HG03108 (cell line): ENCODE measurements around the gene SLC5A4.
"Not testable (repeated sequence)": the region's sequence is repeated elsewhere in the genome, so short reads cannot be mapped to it uniquely, and the experiment has no call there.

Experiments used
- ATAC-seq: cut with Tn5 transposase; IDR thresholded peaks from one replicate; pipeline ENCODE4 v1.9.1; 2021; ENCODE audit warnings: moderate library complexity; ENCODE audit not compliant: unreplicated experiment

SLC5A4 gene

DNA sequence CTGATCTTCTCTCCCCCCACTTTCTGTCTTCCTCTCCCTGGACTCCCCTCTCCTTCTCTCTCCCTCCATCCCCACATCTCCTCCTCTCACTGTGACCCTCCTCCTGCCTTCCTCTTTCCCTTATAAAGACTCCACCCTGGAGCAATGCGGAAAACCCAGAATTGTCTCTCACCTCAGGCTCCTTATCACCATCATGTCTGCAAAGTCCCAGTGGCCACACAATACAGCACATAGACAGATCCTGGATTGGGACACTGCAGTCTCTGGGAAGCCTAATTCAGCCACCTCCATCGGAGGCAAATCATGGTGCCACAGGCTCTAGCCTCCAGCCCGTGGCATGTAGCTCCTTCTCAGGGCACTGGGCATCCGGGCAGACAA is 53.0 kb downstream of the SLC5A4 start:
- no peak for ATAC-seq

DNA sequence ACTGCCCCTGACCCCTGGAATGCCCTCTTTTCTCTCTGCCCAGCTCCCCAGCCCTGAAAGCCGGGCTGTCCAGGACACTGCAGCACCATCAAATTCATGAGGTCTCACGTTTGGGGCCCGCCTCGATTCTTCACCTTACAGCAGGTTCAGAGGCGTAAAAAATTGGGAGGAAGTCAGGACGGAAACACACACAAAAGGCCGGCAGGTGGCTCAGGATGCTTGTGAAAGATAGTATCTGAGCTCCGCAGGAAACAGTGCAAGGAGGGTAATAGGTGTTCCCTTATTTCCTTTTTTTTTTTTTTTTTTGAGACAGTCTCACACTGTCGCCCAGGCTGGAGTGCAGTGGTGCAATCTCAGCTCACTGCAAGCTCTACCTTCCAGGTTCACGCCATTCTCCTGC is 54.4 kb downstream of the SLC5A4 start:
- ATAC-seq = no peak

DNA sequence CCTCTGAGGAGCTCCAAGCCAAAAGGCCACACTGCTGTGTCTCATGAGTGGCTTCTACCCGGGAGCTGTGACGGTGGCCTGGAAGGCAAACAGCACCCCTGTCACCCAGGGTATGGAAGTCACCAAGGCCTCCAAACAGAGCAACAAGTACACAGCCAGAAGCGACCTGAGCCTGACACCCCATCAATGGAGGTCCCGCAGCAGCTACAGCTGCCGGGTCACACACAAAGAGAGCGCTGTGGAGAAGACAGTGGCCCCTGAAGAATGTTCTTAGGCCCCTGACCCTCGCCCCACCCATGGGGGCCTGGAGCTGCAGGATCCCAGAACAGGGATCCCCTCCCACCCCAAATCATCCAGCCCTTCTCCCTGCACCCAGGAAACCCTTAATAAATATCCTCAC is 55.2 kb downstream of the SLC5A4 start:
- ATAC-seq = no peak

DNA sequence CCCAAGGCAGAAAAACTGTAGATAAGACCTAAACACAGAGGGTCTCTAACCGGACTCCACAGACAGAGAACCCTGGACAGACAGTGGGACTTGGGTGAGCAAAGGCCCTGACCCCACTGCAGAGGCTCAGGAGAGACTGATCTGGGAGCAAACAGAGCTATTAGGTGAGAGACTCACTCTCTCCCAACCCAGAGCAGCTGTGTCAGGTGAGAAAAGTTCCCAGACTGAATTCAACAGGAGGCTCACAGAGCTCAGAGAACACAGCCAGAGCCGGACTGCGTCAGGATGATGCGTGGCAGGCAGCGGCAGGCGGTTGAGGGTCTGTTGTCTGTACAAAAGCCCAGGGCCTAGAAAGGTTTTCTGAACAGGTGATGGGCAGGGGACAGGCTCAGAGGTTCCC is 55.8 kb downstream of the SLC5A4 start:
- no peak for ATAC-seq

DNA sequence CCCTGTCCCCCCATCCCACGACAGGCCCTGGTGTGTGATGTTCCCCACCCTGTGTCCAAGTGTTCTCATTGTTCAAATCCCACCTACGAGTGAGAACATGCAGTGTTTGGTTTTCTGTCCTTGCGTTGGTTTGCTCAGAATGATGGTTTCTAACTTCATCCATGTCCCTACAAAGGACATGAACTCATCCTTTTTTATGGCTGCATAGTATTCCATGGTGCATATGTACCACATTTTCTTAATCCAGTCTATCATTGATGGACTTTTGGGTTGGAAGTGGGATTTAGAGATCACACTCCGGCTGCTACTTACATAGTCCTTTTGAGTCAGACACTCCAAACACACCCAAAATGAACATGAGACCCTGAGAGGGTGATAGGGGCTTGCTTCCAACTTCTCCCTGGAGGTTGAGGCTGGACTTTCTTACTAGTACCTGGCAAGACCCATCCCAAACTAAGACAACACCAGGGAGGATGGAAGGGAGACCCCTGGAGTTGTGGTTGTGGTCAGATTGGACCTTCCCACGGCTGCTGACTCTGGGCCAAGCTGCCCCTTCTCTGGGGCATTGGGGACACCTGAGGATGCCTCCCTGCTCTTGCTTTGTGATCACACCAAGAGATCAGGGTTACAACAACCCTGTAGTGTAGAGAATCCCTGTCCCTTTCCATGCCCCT is 57.5 kb downstream of the SLC5A4 start:
- not testable (repeated sequence) for ATAC-seq

DNA sequence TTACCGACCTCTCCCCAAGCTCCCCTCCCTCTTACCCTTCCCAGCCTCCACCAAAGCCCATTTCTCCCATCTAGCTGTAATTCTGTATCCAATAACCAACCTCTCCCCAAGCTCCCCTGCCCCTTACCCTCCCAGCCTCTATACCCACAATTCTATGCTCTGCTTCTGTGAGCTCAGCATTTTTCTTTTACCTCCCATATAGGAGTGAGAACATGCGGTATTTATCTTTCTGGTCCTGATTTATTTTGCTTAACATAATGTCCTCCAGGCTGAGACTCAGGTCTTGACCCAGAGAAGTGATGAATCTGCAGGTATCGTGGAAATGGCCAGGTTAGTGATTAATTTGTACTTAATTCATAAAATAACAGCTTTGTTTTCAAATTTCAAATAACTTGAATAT is 59.2 kb downstream of the SLC5A4 start:
- ATAC-seq = not testable (repeated sequence)

DNA sequence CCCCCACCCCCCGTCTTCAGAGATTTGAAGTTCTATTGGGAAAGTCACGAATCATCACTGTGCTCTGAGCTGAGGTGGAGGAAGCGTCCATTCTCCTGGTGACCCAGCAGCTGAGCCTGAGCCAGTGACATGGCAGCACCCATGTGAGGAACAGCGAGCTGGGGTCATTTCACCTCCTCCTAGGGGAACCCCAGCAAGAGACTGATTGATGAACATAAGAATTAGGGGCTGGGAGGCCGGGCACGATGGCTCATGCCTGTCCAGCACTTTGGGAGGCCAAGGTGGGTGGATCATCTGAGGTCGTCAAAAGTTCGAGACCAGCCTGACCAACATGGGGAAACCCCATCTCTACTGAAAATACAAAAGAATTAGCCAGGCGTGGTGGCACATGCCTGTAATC is 61.8 kb downstream of the SLC5A4 start:
- ATAC-seq = not testable (repeated sequence)

DNA sequence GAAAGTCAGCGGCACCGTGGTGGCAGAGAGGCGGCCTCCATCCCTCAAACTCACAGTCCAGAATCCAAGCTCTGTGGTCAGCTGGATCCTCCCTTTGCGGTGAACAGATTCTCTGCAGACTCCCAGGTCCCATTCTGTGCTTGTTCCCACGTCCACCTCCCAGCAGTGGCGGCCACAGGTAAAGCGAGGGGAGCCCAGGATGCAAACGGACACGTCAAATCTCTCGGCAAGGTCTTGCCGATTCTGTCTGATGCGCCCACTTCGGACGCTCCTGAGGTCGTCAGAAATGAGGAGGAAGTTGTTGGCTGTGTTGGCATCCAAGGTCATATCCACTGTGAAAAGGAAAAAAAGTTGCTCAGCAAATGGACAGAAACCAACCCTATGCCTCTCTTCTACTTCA is 64.1 kb downstream of the SLC5A4 start:
- ATAC-seq = not testable (repeated sequence)

DNA sequence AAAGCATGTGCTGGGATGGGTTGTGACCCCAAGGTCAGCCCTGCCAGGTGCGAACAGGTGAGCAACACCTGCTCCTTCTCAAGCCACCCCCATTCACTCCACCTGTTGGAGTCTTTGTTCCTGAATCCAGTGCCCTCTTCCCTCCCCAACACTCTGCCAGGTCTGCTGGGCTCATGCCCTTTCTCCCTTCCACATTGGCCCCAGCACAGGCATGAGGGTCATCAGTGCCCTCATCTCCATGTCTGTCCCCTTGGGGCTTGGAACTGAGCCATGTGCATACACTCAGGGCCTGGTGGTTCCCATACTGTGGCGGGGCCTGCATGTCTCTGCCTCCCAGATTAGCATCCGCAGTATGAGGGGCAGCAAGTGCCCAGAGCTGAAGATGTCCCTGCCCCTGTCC is 69.3 kb downstream of the SLC5A4 start:
- no peak for ATAC-seq

DNA sequence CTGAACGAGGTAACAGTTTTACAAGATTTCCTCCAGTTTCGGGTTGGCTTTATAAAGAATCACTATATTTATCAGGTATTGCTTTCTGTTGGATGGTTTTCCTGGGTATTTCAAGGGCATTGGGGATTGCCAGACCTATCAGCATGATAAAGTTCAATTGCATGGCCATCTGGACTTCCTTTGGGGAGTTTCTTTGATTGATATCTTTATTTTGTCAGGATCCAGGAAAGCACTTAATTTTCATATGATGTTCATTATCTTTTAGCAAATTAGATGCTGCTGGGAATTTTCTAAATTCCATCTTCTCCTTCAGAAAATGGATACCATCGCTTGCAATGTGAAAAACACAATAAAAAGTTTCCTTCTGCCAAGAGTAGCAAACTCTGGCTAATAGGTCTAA is 71.5 kb downstream of the SLC5A4 start:
- ATAC-seq = no peak

DNA sequence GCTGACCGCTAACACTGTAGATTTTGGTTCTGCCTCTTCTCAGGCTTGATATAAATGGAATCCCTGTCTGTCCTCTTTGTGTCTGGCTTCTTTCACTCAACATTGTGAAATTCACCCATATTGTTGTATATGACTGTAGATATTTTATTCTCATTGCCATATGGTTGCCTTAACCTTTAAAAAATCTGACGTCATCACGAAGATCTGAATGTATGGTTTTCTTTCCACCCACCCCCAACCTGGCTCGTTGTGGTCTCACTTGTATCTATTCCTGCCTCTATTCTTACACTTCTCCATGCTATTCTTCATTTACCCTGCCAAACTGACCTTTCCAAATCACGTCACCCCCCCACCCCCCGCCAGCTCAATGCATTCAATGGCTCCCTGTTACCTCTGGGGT is 74.1 kb downstream of the SLC5A4 start:
- ATAC-seq = no peak

DNA sequence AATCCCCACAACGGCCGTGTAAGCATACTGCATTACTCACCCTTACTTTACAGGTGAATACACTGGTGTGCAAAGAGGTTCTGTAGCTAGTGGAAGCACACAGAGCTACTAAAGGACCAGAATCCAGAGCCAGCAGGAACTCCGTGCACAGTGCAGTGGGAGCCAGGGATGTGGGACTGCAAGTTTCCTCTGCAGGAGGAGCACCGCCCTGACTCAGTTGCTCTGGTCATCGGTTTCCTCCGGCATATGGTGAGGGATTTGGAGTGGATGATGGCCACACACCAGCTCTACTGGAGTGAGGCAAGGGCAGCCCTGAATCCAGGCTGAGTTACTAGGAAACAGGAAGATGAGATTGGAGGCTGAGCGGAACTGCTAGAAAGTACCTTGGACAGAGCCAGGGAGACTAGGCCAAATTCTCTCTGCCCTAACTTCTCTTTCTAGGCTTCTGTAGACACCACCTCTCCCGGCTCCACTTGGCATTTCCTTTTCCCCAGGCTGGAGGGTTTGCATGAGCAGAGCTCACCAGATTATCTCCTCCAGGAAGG is 77.9 kb downstream of the SLC5A4 start:
- ATAC-seq = no peak

DNA sequence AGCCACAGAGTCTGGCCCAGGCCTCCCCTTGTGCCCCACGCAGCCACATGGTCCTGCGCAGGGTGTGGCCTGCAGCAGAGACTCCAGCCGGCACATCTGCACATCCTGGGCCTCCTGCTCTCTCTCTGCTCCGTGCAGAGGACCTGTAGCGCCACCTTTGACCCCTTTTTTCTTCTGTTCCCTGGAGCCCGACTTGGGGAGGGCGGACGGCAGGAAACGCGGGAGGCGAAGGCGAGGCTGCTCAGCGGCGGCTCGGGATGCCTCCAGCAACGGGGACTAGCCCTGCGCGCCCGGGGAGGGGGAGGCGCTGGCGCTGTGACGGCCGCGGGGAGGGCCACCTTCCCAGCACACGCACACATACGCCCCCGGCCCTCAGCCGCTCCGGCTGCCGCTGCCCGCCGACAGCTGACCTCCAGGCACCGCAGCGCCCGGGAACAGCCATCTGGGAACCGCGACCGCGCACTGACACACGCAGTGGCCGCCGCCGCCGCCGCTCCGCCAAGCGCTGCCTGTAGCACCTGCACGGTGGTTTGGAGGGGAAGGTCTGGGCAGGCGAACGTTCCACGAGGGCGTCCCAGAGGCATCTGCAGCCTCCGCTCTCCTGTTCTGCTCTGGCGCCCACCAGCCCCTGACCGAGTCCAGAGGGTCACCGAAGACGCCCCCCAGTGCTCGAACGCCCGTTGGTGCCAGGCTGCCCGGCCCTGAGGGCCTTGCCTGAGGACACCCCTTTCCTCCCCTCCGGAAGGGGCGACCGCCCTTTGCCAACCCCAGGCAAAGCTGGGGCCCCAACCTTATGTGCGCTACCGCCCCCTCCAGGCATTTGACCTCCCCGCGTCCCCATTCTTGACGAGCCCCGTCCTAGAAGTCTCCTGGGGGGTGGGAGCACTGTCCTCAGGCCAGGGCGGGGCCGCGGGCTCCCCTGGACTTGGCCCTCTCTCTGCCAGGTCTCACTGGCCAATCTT is 79.2 kb downstream of the SLC5A4 start:
- no peak for ATAC-seq

DNA sequence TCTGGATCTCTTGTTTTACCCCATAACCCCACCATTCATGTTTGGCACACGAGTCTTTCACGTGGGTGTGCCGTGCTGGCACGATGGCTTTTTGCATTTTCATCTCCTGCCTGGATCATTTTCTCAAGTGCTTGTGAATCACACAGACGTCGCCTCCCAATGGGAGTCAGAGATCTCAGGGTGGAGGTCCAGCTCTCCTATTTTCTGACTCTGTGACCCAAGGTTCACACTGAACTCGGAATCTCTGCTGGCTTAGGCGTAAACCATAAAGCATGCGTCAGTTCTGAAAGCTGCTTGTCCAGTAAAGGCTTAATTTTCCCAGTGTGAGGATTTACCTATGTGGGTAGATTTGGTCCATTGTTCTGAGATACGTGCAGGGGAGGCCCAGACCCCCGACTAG is 80.0 kb downstream of the SLC5A4 start:
- ATAC-seq = no peak
